Measurements from ENCODE around the gene CP.

CP gene

DNA sequence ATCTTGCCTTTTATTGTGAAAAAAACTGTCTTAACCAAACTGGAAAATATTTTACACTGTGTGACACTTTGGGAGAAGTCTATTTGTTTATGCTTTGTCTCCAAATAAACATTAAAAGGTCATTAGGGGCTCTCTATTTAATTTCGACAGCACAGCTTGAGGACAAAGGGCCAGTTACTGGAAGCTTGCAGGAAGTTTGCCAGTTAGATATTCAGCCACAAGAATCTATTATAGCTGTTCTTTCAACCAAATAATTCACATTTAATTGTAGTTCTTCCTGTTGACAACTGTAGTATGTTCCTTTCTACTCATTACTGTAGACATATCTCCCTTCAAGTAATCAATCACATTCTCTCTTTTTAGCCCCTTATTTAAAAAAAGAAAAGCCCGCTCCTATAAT lies 6.1 kb downstream of the CP start:
- DNase-seq (no peak), ATAC-seq (ENCODE audit: insufficient read depth, low read depth) (no peak)
- Histone ChIP-seq H4K20me1 (ENCODE audit: insufficient read depth, low read length) (no peaks in the 10 kb centered on the region), H3K36me3 (ENCODE audit: insufficient read depth, low read length) (no peaks in the 10 kb centered on the region), H3K4me1 (ENCODE audit: insufficient read depth, low read length) (no peaks in the 10 kb centered on the region), H3K9me3 (ENCODE audit: insufficient read depth, low read length, severe bottlenecking) (no peaks in the 10 kb centered on the region), H3K27me3 (ENCODE audit: insufficient read depth, low read length, poor library complexity) (no peaks in the 10 kb centered on the region), H3K27ac (ENCODE audit: low read length) (no peak overlapping the region), H3K4me2 (ENCODE audit: insufficient read depth, low read length) (no peak overlapping the region), H3K4me3 (ENCODE audit: low read depth in 1 of 2, low read length in 2 of 2) (no peak overlapping the region), H2AFZ (ENCODE audit: low read depth, low read length) (no peak overlapping the region), H3K79me2 (ENCODE audit: insufficient read depth, low read length) (no peaks in the 10 kb centered on the region), H3K9ac (ENCODE audit: low read depth, low read length) (no peak overlapping the region)
- no peak for TF ChIP-seq EZH2 (IDR thresholded peaks at IDR 0.05; ENCODE audit: borderline replicate concordance, low read depth, low read length, severe bottlenecking)
- TF ChIP-seq, protein P1, sequence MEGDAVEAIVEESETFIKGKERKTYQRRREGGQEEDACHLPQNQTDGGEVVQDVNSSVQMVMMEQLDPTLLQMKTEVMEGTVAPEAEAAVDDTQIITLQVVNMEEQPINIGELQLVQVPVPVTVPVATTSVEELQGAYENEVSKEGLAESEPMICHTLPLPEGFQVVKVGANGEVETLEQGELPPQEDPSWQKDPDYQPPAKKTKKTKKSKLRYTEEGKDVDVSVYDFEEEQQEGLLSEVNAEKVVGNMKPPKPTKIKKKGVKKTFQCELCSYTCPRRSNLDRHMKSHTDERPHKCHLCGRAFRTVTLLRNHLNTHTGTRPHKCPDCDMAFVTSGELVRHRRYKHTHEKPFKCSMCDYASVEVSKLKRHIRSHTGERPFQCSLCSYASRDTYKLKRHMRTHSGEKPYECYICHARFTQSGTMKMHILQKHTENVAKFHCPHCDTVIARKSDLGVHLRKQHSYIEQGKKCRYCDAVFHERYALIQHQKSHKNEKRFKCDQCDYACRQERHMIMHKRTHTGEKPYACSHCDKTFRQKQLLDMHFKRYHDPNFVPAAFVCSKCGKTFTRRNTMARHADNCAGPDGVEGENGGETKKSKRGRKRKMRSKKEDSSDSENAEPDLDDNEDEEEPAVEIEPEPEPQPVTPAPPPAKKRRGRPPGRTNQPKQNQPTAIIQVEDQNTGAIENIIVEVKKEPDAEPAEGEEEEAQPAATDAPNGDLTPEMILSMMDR (IDR thresholded peaks at IDR 0.05; ENCODE audit: borderline replicate concordance, extremely low read depth, low read length, poor library complexity, severe bottlenecking): no peak

DNA sequence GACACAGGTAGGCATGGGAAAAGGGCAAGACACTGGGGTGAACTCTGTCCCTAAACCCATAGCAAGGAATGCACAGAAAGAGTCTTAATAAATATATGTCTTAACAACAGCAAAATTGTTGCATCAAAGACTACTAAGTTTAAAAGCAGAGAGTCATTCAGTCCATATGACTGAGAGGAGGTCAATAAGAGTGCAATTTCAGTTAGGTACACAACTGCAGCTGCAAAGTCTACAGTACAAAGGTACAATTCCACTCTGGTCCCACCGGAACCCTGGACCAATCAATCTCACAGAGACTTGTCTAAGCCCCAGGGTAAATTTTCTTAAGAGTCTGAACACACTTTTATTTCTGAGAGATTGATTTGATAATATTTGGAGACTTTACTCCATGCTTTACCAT lies 6.9 kb downstream of the CP start:
- H3K4me1 ChIP-seq (ENCODE audit: insufficient read depth, low read length): no peaks in the 10 kb centered on the region
- no peaks in the 10 kb centered on the region for H3K27me3 ChIP-seq (ENCODE audit: insufficient read depth, low read length, poor library complexity)
- H2AFZ ChIP-seq (ENCODE audit: low read depth, low read length): no peak overlapping the region
- H3K9ac ChIP-seq (ENCODE audit: low read depth, low read length): no peak overlapping the region
- H3K9me3 ChIP-seq (ENCODE audit: insufficient read depth, low read length, severe bottlenecking): no peaks in the 10 kb centered on the region
- H3K36me3 ChIP-seq (ENCODE audit: insufficient read depth, low read length): no peaks in the 10 kb centered on the region
- no peaks in the 10 kb centered on the region for H4K20me1 ChIP-seq (ENCODE audit: insufficient read depth, low read length)
- H3K79me2 ChIP-seq (ENCODE audit: insufficient read depth, low read length): no peaks in the 10 kb centered on the region
- no peak overlapping the region for H3K4me2 ChIP-seq (ENCODE audit: insufficient read depth, low read length)
- no peak overlapping the region for H3K27ac ChIP-seq (ENCODE audit: low read length)
- H3K4me3 ChIP-seq (ENCODE audit: low read depth in 1 of 2, low read length in 2 of 2): no peak overlapping the region
- DNase-seq (no peak), ATAC-seq (ENCODE audit: insufficient read depth, low read depth) (no peak)
- no peak for TF ChIP-seq EZH2 (IDR thresholded peaks at IDR 0.05; ENCODE audit: borderline replicate concordance, low read depth, low read length, severe bottlenecking)
- TF ChIP-seq, protein P1 (IDR thresholded peaks at IDR 0.05; ENCODE audit: borderline replicate concordance, extremely low read depth, low read length, poor library complexity, severe bottlenecking): no peak

DNA sequence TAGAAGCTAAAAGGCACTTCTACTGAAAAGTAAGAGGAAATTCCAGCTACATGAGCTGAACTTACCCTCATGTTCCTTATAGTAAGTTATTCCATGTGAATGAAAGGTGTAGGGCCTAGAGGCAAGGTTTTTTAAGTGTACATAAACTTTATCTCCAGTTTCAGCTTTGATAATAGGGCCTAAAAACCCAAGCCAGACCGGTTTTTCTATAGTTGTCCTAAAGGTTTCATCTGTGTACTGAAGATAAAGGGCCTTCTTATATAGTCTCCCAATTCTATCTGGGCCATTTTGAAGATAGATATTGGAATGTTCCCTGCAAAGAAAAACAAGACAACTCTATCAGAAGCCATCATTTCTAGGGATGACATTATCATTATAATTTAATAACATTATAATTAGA lies 9.2 kb downstream of the CP start:
- DNase-seq (no peak), ATAC-seq (ENCODE audit: insufficient read depth, low read depth) (no peak)
- no peak overlapping the region for H2AFZ ChIP-seq (ENCODE audit: low read depth, low read length)
- no peaks in the 10 kb centered on the region for H4K20me1 ChIP-seq (ENCODE audit: insufficient read depth, low read length)
- no peak overlapping the region for H3K4me2 ChIP-seq (ENCODE audit: insufficient read depth, low read length)
- H3K27me3 ChIP-seq (ENCODE audit: insufficient read depth, low read length, poor library complexity): peaks cover 8% of the 10 kb centered on the region
- no peak overlapping the region for H3K27ac ChIP-seq (ENCODE audit: low read length)
- H3K9me3 ChIP-seq (ENCODE audit: insufficient read depth, low read length, severe bottlenecking): no peaks in the 10 kb centered on the region
- H3K4me3 ChIP-seq (ENCODE audit: low read depth in 1 of 2, low read length in 2 of 2): no peak overlapping the region
- no peak for TF ChIP-seq EZH2 (IDR thresholded peaks at IDR 0.05; ENCODE audit: borderline replicate concordance, low read depth, low read length, severe bottlenecking)
- TF ChIP-seq, protein P1 (IDR thresholded peaks at IDR 0.05; ENCODE audit: borderline replicate concordance, extremely low read depth, low read length, poor library complexity, severe bottlenecking): no peak
- no peaks in the 10 kb centered on the region for H3K79me2 ChIP-seq (ENCODE audit: insufficient read depth, low read length)
- H3K9ac ChIP-seq (ENCODE audit: low read depth, low read length): no peak overlapping the region
- no peaks in the 10 kb centered on the region for H3K4me1 ChIP-seq (ENCODE audit: insufficient read depth, low read length)
- H3K36me3 ChIP-seq (ENCODE audit: insufficient read depth, low read length): no peaks in the 10 kb centered on the region

DNA sequence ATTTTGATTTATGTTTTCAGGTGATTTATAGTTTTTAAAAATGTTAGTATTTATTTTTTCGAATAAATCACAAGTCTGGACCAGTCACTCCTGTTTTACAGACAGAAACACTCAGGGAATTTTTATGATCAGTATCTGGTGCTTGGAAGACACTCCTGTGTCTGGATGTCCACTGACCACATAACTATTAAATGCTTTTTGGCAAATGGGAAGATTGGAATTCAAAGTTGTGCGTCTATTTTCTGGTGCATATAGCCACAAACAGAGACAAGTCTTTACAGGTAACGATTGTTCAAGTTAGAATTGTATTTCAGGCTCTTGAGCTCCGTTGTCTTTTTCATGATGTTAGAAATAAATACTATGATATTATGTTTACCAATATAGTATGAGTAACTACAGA lies 12.2 kb downstream of the CP start:
- no peak overlapping the region for H3K4me2 ChIP-seq (ENCODE audit: insufficient read depth, low read length)
- H3K27ac ChIP-seq (ENCODE audit: low read length): no peak overlapping the region
- DNase-seq (no peak), ATAC-seq (ENCODE audit: insufficient read depth, low read depth) (no peak)
- no peaks in the 10 kb centered on the region for H4K20me1 ChIP-seq (ENCODE audit: insufficient read depth, low read length)
- no peak overlapping the region for H3K9ac ChIP-seq (ENCODE audit: low read depth, low read length)
- H3K4me3 ChIP-seq (ENCODE audit: low read depth in 1 of 2, low read length in 2 of 2): no peak overlapping the region
- no peaks in the 10 kb centered on the region for H3K4me1 ChIP-seq (ENCODE audit: insufficient read depth, low read length)
- no peaks in the 10 kb centered on the region for H3K9me3 ChIP-seq (ENCODE audit: insufficient read depth, low read length, severe bottlenecking)
- H3K79me2 ChIP-seq (ENCODE audit: insufficient read depth, low read length): no peaks in the 10 kb centered on the region
- no peak overlapping the region for H2AFZ ChIP-seq (ENCODE audit: low read depth, low read length)
- no peak for TF ChIP-seq EZH2 (IDR thresholded peaks at IDR 0.05; ENCODE audit: borderline replicate concordance, low read depth, low read length, severe bottlenecking)
- TF ChIP-seq, protein P1 (IDR thresholded peaks at IDR 0.05; ENCODE audit: borderline replicate concordance, extremely low read depth, low read length, poor library complexity, severe bottlenecking): no peak
- no peaks in the 10 kb centered on the region for H3K36me3 ChIP-seq (ENCODE audit: insufficient read depth, low read length)
- H3K27me3 ChIP-seq (ENCODE audit: insufficient read depth, low read length, poor library complexity): peaks cover 8% of the 10 kb centered on the region

Data from DND-41 (cell line).